Fibroblast of pulmonary artery (primary cell): ENCODE results near the gene EPB41L4A.

Source experiments
- DNase-seq: peaks from one replicate; pipeline ENCODE4 v3.0.0-alpha.2; 2010; ENCODE audit warnings: low read depth
- H3K4me3 ChIP-seq: replicated peaks from 2 replicates; pipeline ENCODE4 v1.5.1; 2011; ENCODE audit warnings: low read depth, mild to moderate bottlenecking, control low read depth, low read length, moderate library complexity
- TF ChIP-seq, protein P1 (sequence below): IDR thresholded peaks from 2 replicates; pipeline ENCODE4 v1.5.1; 2011; ENCODE audit warnings: mild to moderate bottlenecking, control low read depth, low read length, inconsistent platforms; ENCODE audit errors: missing control alignments

EPB41L4A gene

DNA sequence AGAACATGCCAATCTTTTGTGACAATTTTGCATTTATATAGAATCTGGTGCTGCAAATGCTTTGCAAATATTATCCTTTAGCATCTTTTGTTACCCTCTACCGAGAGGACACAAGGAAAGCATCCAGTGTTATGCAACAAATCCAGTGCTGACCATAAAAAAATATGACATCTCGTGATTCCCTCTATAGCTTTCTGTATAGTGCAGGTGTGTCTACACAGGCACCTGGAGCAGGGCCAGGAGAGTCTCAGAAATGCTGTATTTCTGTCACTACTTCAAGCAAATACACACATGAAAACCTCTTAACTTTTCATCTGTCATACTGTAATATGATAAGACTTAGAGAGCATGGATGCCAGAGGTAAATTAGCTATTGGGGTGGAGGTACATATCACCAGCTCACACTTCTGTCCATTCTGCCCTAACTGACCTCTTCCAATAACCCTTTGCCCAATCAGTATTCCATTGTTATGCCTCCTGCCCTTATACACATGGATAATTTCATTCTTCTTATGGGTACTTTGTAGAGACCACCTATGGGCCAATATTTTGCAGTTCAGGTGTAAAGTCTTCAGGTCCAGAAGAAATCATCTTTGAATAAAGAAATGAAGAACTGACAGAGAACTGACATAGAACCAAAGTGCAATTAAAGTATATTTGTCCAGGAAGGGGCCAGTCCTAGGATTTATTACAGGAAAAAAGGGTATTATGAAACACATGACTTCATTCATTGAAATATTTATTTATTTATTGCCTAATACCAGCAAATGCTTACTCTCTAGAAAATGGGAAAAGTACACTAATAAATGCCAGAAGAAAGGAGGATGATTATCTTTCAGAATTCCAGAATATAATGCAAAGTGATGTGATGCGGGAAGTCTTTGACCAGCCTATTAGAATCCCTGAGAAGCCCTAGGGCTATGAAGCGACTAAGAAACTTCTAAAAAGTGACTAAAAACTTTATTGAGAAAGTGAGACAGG lies 106.5 kb downstream of the EPB41L4A start:
- DNase-seq = peak; percentile 40
- no peak overlapping the region for H3K4me3 ChIP-seq
- TF ChIP-seq, protein P1, sequence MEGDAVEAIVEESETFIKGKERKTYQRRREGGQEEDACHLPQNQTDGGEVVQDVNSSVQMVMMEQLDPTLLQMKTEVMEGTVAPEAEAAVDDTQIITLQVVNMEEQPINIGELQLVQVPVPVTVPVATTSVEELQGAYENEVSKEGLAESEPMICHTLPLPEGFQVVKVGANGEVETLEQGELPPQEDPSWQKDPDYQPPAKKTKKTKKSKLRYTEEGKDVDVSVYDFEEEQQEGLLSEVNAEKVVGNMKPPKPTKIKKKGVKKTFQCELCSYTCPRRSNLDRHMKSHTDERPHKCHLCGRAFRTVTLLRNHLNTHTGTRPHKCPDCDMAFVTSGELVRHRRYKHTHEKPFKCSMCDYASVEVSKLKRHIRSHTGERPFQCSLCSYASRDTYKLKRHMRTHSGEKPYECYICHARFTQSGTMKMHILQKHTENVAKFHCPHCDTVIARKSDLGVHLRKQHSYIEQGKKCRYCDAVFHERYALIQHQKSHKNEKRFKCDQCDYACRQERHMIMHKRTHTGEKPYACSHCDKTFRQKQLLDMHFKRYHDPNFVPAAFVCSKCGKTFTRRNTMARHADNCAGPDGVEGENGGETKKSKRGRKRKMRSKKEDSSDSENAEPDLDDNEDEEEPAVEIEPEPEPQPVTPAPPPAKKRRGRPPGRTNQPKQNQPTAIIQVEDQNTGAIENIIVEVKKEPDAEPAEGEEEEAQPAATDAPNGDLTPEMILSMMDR = no peak

DNA sequence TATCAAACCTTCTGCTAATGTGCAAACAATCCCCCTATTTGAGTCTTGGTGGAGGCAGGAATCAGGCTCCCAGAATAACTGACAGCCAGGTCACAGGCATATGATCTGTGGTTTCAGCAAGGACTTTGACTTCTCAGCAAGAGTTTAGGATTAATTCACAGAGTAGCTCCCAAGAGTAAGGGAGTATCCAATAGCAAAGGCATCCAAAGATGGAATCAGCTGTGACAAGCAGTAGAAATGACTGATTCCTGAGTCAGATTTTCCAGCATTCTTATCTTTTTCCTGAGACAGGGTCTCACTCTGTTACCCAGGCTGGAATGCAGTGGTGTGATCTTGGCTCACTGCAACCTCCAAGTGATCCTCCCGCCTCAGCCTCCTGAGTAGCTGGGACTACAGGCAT lies 108.3 kb downstream of the EPB41L4A start:
- no peak overlapping the region for H3K4me3 ChIP-seq
- TF ChIP-seq, protein P1 = no peak
- no peak for DNase-seq

DNA sequence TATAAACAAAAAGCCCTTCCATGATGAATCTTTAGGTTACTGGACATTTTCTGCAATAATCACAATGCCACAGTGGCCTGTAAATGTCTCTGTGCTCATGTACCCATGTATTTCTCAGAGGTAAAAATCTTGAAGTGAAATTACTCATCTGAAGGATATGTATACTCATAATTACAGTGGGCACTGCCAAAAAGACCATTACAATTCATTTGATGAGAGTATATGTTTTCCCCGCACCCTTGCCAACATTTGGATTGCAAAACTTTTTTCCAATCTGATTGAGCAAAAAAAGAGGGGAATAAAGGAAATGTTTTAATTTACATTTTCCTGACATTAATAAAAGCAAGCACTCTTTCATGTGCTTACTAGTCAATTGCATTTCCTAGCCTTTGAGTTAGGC lies 110.5 kb downstream of the EPB41L4A start:
- DNase-seq = peak; percentile 4
- no peak overlapping the region for H3K4me3 ChIP-seq
- TF ChIP-seq, protein P1 = no peak

DNA sequence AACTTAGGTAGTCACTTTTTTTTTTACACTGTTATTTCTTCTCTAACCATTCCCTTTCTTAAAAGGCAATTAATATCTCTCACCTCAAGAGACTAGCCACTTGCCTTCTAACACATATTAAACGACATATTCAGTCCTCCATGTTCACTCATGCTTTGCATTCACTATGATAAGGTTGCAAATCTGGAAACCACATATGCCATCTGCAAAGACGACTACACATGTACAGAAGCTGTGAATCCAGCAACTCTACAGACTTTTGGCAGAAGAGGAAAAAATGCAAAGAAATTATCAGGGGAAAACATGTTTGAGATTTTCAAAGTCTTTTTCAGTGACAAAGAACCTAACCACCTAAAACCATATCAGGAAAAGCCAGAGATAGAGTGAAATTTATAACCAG lies 112.1 kb downstream of the EPB41L4A start:
- no peak overlapping the region for H3K4me3 ChIP-seq
- no peak for DNase-seq
- TF ChIP-seq, protein P1 = no peak

DNA sequence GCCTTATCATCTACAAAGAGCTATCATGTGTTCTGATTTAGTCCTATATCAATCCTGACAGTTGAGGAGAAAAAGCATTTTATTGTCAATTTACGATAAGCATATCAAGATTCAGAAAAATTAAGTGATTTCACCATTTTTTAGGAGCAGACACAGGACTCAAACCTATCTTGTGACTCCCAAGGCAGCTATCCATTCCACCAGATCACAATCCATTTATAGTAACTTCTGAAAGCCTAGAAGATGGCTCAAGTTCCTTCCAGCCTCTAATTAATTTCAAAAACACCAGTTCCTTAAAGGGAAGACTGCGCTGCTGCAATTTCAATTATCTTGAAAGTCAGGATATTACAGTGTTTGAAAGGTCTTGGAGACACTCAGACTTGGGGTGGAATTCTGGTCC lies 114.3 kb downstream of the EPB41L4A start:
- TF ChIP-seq, protein P1 = no peak
- H3K4me3 ChIP-seq = no peak overlapping the region
- no peak for DNase-seq

DNA sequence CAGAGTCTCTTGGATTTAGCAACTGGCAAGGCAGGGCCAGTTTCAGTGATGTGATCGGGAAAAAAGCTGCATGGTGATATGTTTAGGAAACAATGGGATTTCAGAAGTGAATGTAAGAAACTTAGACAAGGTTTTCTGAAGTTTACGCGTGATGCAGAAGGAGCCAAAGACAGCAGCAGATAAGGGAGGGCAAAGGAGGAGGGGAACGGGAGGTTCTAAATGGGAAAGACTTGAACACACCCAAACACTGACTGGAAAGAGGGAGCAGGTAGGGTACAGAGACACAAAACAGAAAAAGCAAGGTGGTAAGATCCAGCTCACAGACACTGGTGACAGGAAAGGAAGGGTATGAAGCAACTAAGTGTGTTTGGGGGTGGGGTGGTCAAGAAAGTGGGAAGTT lies 115.4 kb downstream of the EPB41L4A start:
- H3K4me3 ChIP-seq = no peak overlapping the region
- TF ChIP-seq, protein P1 = no peak
- DNase-seq = no peak

DNA sequence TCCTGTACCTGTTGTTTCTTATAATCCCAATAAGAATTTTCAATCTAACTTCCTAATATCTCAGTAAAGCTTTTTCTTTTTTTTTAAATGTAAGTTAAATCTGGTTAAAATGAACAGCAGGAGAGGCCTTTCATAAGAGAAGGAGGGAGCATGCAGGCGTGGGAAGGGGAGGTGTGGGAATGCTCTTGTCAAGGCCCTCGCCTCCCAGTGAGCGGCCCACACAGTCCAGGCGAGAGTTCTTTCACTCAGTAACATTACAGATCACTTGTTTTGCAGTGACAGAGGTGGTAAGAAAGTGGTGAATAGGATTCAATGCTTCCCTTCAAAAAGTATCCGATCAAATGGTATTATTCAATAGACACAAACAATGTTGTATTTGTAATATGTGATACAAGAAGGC lies 125.0 kb downstream of the EPB41L4A start:
- no peak for DNase-seq
- no peak overlapping the region for H3K4me3 ChIP-seq
- TF ChIP-seq, protein P1 = no peak
